ENCODE measurements around the gene SFXN3. TPM values are rescaled to one million over a fixed set of nuclear protein-coding genes. Genes with fewer than 3 reads are reported as not detected.

The SFXN3 gene
- total RNA-seq, 1 experiment from 2014 or later: 16.9 TPM

DNA sequence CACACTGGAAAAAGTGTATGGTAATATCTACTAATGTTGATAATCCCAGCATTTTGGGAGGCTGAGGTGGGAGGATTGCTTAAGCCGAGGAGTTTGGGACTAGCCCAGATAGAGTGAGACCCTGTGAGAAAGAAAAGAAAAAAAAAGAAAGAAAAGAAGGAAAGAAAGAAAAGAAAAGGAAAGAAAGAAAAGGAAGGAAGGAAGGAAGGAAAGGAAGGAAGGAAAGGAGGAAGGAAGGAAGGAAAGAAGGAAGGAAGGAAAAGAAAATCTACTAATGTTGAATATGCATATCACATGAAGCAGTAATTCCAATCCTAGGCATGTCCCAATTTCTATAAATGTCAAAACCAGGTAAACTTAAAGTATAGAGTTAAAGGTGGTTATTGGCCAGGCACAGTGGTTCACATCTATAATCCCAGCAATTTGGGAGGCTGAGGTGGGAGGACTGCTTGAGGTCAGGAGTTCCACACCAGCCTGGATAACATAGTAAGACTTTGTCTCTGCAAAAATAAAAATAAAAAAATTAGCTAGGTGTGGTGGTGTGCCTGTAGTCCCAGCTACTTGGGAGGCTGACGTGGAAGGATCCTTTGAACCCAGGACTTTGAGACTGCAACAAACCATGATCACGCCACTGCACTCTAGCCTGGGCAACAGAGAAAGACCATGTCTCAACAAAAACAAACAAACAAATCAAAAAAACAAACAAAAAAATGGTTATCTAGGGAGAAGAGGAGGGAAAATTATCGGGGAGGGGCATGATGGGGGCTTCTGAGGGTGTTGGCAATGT, 25.5 kb downstream of the SFXN3 start:
- no peak for DNase-seq (ENCODE audit: low spot score)
- no TSS peak for BruUV-seq (replicated peaks)
- TF ChIP-seq, protein P1, sequence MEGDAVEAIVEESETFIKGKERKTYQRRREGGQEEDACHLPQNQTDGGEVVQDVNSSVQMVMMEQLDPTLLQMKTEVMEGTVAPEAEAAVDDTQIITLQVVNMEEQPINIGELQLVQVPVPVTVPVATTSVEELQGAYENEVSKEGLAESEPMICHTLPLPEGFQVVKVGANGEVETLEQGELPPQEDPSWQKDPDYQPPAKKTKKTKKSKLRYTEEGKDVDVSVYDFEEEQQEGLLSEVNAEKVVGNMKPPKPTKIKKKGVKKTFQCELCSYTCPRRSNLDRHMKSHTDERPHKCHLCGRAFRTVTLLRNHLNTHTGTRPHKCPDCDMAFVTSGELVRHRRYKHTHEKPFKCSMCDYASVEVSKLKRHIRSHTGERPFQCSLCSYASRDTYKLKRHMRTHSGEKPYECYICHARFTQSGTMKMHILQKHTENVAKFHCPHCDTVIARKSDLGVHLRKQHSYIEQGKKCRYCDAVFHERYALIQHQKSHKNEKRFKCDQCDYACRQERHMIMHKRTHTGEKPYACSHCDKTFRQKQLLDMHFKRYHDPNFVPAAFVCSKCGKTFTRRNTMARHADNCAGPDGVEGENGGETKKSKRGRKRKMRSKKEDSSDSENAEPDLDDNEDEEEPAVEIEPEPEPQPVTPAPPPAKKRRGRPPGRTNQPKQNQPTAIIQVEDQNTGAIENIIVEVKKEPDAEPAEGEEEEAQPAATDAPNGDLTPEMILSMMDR (conservative IDR thresholded peaks at IDR 0.05; ENCODE audit: low read depth, low read length): no peak
- no peak for TF ChIP-seq EZH2 (IDR thresholded peaks at IDR 0.05; ENCODE audit: borderline replicate concordance, low read depth, low read length, poor library complexity, severe bottlenecking)
- no peak overlapping the region for H3K4me3 ChIP-seq (ENCODE audit: low read depth, low read length, poor library complexity, severe bottlenecking)
- ChIA-PET POLR2A (ENCODE audit: low non-redundant PET) (no interaction called here), CTCF (no interaction called here)
- H3K27me3 ChIP-seq (replicated peaks; ENCODE audit: insufficient read depth, low read depth, low read length, poor library complexity): no peaks in the 10 kb centered on the region
- H3K36me3 ChIP-seq (ENCODE audit: insufficient read depth, low read length, poor library complexity, severe bottlenecking): no peaks in the 10 kb centered on the region
- H3K27ac ChIP-seq (ENCODE audit: low read depth, low read length, poor library complexity, severe bottlenecking): peak overlapping the region; percentile 6
- intact Hi-C loops (cut with micrococcal nuclease; ENCODE audit: unreplicated experiment): no loop called here
- no peaks in the 10 kb centered on the region for H3K9me3 ChIP-seq (ENCODE audit: low read depth, low read length, poor library complexity, severe bottlenecking)
- H3K4me1 ChIP-seq (ENCODE audit: insufficient read depth, low read length, poor library complexity, severe bottlenecking): peaks cover 26% of the 10 kb centered on the region

DNA sequence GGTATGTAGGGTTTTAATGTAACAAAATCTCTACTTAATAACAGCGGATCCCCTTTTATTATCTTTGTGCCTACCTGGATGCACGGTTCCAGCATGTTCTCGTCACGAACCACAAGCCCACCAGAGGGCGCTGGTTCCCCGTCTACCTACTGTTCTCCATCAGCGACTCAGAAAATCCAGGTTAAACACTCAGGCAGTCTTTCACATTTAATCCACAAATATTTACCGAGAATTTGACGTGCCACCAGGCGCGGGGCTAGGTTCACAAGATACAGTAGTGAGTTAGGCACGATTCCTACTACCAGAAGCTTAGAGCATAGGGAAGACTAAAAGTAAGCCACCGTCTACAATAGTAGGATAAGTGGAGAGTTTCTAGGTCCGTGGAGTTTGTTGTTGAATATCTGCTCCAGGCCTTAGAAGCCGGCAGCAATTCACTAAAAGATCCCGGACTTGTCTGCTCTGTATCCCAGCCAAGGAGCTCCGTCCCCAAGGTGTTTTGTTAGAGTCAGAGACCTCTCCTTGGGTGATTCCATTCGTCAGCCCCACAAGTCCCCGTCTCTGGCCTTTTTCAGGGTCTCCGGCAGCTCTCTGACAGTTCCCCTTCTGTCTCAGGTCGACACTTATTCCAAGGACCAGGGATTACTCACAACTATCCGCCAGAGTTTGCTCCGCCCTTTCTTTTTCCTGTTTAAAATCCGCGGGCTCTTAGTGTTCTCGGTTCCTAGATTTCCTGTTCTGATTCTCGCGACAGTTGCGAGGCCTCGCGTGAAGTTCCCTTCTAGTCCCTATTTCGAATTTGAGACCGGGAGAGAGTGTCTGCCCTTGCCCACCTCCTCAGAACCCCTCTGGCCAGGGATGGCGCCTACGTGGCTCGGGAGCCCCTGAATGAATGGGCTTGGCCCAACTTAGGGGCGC, 29.3 kb downstream of the SFXN3 start:
- Histone ChIP-seq H3K9me3 (ENCODE audit: low read depth, low read length, poor library complexity, severe bottlenecking) (no peaks in the 10 kb centered on the region), H3K4me3 (ENCODE audit: low read depth, low read length, poor library complexity, severe bottlenecking) (peak overlapping the region; percentile 73), H3K36me3 (ENCODE audit: insufficient read depth, low read length, poor library complexity, severe bottlenecking) (no peaks in the 10 kb centered on the region), H3K27ac (ENCODE audit: low read depth, low read length, poor library complexity, severe bottlenecking) (peak overlapping the region; percentile 98), H3K27me3 (replicated peaks; ENCODE audit: insufficient read depth, low read depth, low read length, poor library complexity) (no peaks in the 10 kb centered on the region), H3K4me1 (ENCODE audit: insufficient read depth, low read length, poor library complexity, severe bottlenecking) (peaks cover 62% of the 10 kb centered on the region)
- TF ChIP-seq EZH2 (IDR thresholded peaks at IDR 0.05; ENCODE audit: borderline replicate concordance, low read depth, low read length, poor library complexity, severe bottlenecking): no peak
- TF ChIP-seq, protein P1 (conservative IDR thresholded peaks at IDR 0.05; ENCODE audit: low read depth, low read length): peak; percentile 96
- TSS peak; percentile 80 for BruUV-seq (replicated peaks)
- POLR2A ChIA-PET (ENCODE audit: low non-redundant PET): interaction anchor here (0.7 kb wide), 1 partner anchor 1402 kb away, joined by 4 read pairs; no protein-coding TSS in a partner anchor
- peak; percentile 97 for DNase-seq (ENCODE audit: low spot score)
- intact Hi-C loops (cut with micrococcal nuclease; ENCODE audit: unreplicated experiment): loop anchor here (1.0 to 5.0 kb wide), 2 partner anchors 8 to 63 kb away; partner anchors contain the start of gene LZTS2
- CTCF ChIA-PET: interaction anchor here (0.6 to 2.8 kb wide), 3 partner anchors 10 to 82 kb away, joined by 3 to 13 read pairs (median 4); no protein-coding TSS in a partner anchor

DNA sequence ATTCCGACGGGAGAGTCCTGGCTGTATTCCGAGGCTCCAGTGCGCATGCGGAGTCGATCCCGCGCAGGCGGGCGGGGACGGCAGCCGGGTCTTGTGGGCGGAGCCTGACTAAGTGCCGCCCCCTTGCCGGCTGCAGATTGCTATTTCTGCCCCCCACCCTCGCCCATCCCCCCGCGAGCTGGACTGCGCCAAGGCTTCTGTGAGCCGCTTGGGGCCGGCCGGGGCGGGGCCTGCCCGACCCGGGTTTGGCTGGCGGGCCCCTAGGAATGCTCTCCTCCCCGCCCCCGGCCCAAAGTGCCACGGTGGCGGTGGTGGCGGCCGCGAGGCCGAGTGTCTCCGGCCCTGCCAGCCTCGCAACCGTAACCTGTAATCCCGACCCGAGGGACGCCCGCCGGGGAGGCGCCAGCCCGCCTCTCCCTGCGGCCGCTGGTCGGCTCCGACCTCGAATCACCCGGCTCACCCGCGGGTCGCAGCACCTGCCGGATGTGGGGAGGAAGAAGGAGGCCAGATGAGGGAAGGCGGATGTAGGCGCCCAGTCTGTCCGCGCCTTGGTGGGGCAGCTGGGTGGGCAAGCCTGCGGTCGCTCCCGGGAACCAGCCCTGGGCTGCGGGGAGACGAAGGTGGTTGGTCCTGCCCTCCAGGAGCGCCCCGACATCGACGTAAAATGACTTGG, 30.1 kb downstream of the SFXN3 start:
- BruUV-seq (replicated peaks): no TSS peak
- H3K4me3 ChIP-seq (ENCODE audit: low read depth, low read length, poor library complexity, severe bottlenecking): peak overlapping the region; percentile 73

More for the DNA sequence above, 30.1 kb downstream of the SFXN3 start:
- no peaks in the 10 kb centered on the region for H3K27me3 ChIP-seq (replicated peaks; ENCODE audit: insufficient read depth, low read depth, low read length, poor library complexity)
- no peak for TF ChIP-seq EZH2 (IDR thresholded peaks at IDR 0.05; ENCODE audit: borderline replicate concordance, low read depth, low read length, poor library complexity, severe bottlenecking)
- TF ChIP-seq, protein P1 (conservative IDR thresholded peaks at IDR 0.05; ENCODE audit: low read depth, low read length): no peak
- POLR2A ChIA-PET (ENCODE audit: low non-redundant PET): interaction anchor here (0.7 kb wide), 1 partner anchor 1403 kb away, joined by 4 read pairs; no protein-coding TSS in a partner anchor
- intact Hi-C loops (cut with micrococcal nuclease; ENCODE audit: unreplicated experiment): loop anchor here (1.0 to 5.0 kb wide), 2 partner anchors 7 to 64 kb away; partner anchors contain the start of gene LZTS2
- no peaks in the 10 kb centered on the region for H3K9me3 ChIP-seq (ENCODE audit: low read depth, low read length, poor library complexity, severe bottlenecking)
- peak; percentile 94 for DNase-seq (ENCODE audit: low spot score)
- H3K36me3 ChIP-seq (ENCODE audit: insufficient read depth, low read length, poor library complexity, severe bottlenecking): no peaks in the 10 kb centered on the region
- H3K27ac ChIP-seq (ENCODE audit: low read depth, low read length, poor library complexity, severe bottlenecking): peak overlapping the region; percentile 98
- CTCF ChIA-PET: interaction anchor here (1.1 to 1.4 kb wide), 3 partner anchors 11 to 81 kb away, joined by 3 to 10 read pairs (median 8); no protein-coding TSS in a partner anchor
- peaks cover 70% of the 10 kb centered on the region for H3K4me1 ChIP-seq (ENCODE audit: insufficient read depth, low read length, poor library complexity, severe bottlenecking)

Data from A673 (cell line).